RKO (cell line): ENCODE data around the gene RHOT1.
"Not testable (repeated sequence)": the region's sequence is repeated elsewhere in the genome, so short reads cannot be mapped to it uniquely, and the experiment has no call there.

Source experiments
- DNase-seq: peaks from one replicate; pipeline ENCODE4 v3.0.0-alpha.2; 2016; ENCODE audit warnings: low spot score

Gene RHOT1

DNA sequence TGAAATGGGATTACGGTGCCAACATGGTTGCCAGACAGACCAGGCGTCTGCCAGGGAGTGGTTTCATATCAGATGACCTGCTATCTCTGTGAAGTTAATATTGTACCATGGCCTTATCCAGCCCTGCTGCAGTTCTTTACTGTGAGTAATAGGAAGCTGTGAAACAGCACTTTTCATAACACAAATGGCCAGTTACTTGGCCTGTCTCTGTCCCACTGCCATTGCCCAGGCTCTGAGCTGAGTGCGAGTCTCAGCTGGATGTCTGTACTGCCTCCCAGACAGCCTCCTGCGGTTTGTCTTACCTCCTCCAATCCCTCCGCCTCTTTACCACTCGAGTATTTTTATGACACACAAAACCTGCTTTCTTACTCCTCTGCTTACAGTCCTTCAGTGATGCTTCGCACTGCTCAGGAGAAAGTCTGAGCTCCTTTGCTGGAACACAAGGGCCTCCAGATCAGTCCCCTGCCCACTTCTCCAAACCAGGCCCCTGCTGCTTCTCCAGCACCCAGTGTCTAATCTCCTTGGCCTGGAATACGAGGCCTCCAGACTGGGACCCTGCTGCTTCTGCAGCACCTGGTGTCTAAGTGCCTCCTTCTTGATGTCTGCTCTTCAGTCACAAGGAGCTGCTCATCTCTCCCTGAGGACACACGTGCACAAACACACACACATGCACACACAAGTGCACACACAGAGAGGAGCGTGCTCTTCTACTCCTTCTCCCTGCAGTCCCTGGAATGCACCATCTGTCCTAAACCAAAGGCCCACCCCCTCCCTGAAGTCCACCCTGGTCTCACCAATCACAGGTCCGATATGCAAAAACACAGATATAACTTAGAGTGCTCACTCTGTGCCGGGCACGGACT is 17.1 kb upstream of the RHOT1 start:
- no peak for DNase-seq

DNA sequence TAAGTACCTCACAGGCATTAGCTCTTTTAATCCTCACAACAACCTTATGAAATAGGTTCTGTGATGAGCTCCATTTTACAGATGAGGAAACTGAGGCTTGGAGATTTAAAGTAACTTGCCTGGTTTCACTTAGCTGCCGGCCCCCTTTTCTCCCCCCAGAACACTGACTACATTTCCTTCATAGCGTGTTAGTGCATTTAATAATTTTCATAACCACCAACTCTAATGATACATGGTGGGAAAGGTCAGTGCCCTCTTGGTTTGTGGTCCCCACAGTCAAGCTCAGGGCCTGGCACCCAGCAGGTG is 16.5 kb upstream of the RHOT1 start:
- DNase-seq: no peak

DNA sequence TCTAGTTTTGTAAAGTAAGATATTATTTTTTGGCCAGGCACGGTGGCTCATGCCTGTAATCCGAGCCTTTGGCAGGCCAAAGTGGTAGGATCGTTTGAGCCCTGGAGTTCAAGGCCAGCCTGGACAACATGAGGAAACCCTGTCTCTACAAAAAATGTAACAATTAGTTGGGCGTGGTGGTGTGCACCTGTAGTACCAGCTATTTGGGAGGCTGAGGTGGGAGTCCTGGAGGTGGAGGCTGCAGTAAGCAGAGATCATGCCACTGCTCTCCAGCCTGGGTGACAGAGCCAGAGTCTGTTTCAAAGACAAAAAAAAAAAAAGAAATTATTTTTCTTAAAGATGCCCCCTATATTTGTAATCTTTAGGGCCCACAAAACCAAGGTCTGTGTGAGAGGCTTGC is 16.0 kb upstream of the RHOT1 start:
- no peak for DNase-seq

DNA sequence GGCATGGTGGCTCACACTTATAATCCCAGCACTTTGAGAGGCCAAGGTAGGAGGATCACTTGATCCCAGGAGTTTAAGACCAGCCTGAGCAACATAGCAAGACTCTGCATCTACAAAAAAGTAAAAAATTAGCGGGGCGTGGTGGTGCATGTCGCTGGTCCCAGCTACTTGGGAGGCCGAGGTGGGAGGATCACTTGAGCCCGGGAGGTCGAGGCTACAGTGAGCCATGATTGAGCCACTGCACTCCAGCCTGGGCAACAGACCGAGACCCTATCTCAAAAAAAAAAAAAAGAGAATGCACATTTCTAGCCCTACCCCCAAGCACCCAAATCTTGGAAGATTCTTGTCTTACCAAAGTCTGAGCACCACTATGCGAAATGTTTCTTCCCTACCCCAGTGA is 15.6 kb upstream of the RHOT1 start:
- DNase-seq: no peak

DNA sequence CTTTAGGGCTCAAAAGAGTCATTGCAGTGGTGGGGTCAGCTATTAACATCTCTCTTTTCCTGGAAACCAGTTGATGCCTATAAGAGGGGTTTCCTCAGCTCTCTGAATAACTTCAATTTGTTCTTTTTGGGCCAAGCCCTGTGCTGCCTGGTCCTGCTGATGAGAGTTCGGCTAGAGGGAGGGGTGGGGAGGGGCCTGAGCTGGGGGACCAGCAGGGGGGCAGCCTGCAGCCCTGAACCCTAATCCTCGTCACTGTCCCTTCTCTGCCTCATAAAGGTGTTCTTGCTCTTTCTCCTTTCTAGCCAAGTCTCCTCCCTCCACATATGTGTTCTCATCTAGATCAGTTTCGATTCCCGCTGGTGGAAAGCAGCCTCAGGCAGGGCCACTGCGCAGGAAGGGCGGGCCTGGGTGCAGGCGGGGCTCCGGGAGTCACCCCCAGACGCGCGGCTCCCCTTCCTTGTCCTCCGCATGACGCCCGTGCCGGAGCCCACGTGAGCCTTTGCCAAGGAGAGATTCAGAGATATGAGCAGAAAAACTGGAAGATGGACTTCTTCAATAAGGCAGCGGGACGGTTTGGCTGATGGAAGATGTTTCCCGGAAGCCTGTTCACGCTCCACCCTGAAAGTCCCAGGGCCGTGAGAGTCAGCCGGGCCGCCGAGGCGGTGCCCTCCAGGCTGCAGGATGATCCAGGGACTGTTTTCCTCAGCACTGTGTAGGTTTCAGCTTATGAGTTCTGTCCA is 15.0 kb upstream of the RHOT1 start:
- DNase-seq: peak; percentile 82

DNA sequence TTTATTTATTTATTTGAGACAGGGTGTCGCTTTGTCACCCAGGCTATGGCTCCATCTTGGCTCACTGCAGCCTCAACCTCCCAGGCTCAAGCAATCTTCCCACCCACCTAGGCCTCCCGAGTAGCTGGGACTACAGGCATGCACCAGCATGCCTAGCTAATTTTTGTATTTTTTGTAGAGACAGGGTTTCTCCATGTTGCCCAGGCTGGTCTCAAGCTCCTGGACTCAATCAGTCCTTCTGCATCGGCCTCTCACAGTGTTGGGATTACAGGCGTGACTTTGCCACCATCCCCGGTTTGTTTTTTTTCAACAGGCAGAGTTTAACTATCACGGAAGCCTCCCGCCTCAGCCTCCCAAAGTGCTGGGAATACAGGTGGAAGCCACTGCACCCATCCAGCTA is 13.8 kb upstream of the RHOT1 start:
- DNase-seq: peak; percentile 39

DNA sequence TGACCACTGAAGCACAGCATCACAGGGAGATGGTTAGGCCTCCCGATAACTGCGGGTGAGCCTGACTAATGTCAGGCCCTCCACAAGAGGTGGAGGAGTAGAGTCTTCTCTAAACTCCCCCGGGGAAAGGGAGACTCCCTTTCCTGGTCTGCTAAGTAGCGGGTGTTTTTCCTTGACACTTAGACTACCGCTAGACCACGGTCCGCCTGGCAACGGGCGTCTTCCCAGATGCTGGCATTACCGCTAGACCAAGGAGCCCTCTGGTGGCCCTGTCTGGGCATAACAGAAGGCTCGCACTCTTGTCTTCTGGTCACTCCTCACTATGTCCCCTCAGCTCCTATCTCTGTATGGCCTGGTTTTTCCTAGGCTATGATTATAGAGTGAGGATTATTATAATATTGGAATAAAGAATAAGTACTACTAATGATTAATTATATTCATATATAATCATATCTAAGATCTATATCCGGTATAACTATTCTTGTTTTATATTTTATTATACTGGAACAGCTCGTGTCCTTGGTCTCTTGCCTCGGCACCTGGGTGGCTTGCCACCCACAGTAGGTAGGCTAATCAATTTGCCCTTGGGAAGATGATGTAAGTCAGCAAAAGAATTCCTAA is 6.7 kb upstream of the RHOT1 start:
- DNase-seq: not testable (repeated sequence)

DNA sequence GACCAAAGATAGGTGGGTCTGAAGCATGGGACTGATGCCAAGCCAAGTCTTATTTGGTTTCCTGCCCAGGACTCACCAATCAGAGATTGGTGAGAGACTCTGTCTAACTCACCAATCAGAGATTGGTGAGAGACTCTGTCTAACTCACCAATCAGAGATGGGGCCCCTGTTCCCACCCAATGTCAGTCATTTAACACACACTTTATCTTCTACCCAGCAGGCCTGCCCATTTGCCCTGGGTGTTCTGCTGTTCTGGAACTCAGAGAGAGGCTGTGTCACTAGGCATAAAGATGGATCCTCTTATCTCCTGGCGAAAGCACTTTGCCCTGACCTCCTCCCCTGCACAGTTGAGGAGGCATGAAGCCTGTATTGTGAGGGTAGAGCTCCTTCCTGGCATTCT is 5.4 kb upstream of the RHOT1 start:
- no peak for DNase-seq

DNA sequence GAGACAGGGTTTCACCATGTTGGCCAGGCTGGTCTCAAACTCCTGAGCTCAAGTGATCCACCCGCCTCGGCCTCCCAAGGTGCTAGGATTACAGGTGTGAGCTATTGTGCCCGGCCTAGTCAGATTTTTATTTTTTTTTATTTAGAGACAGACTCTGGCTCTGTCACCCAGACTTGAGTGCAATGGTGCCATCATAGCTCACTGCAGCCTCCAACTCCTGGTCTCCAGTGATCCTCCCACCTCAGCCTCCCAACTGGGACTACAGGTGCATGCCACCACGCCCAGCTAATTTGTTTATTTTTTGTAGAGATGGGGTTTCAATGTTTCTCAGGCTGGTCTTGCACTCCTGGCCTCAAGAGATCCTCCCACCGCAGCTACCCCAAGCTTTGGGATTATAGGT is 2.8 kb upstream of the RHOT1 start:
- DNase-seq: not testable (repeated sequence)

DNA sequence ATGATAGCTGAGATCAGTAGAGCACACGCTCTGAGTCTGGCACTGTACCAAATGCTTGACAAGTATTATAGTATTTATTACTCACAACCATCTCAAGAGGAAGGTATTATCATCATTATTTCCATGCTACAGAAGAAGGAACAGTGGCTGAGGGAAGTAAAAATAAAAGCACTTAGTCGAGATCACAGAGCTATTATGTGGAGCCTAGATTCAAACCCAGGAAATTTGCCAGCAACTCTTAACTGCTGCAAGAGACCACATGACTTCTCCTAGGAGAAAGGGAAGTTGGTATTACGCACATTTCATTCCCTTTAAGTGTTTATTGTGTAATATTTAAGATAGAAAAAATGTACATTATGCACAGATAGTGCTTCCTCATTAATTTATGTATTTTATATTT is 1.0 kb upstream of the RHOT1 start:
- DNase-seq: peak; percentile 76

DNA sequence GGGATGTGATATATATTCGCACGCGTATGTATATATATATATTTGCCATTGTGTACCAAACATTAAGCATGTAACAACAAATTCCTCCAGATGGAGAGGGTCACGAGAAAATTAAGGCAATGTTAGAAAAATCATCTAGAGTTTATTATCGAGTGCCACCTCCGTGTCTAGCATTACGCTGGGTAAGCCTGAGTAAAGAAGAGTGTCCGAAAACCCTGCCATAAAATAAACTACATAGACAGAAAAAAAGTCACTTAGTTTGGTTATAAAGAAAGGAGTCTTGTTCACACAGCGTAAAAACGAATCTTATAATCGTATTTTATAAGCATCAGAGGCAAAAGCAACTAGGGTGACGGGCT is 644 bp upstream of the RHOT1 start:
- no peak for DNase-seq

DNA sequence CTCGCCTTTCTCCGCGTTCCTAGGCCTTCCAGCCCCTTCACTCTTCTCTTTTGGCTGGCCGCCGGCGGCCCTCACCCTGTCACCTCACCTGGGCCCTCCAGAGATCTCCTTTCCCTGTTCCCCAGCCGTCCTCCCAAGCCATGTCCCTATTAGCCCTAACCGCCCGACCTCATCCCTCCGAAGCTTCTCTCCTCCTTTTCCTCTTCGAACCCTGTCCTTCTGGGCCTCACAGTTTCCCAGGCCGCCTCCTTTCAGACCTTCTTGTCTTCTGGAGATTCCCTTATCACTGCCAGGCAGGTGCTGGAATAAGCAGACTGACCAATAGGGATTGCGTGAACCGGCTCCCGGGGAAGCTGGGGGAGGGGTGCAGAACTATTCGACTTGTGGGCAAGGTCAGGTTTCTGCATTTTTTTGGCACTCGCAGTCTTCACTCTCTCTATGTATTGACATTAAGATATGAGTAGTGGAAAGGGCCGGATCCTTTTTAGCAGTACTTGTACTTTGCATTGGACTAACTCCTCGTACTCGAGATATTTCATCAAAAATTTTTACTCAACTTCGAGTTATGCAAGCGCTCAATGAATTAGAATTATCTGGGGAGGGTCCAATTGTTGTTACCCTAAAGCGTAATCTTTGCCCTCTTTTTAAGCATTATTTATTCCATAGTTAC is 690 bp downstream of the RHOT1 start:
- peak; percentile 72 for DNase-seq

DNA sequence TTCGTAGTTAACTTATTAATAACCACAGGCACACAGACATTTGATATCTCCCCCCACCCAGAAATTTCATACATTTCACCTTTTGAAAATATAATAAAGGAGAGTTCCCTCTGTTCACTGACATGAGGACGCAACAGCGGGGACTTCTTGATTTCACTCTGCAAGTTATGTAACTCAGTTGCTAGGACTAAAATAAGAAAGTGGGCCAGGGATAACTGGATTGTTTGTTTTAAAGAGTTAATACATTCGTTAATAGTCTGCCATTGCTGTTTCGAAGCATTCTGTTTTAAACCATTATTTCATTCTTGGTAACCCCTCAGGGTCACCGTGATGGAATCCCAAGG is 1.2 kb downstream of the RHOT1 start:
- DNase-seq: no peak

DNA sequence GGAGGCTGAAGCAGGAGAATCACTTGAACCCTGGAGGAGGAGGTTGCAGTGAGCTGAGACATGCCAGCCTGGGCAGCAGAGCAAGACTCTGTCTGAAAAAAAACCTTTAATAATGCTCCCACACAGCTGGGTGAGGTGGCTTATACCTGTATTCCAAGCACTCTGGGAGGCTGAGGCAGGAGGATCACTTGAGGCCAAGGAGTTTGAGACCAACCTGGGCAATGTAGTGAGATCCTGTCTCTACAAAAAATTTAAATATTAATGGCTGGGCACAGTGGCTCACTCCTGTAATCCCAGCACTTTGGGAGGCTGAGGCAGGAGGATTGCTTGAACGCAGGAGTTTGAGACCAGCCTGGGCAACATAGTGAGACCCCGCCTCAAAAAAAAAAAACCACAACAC is 2.1 kb downstream of the RHOT1 start:
- DNase-seq: not testable (repeated sequence)

DNA sequence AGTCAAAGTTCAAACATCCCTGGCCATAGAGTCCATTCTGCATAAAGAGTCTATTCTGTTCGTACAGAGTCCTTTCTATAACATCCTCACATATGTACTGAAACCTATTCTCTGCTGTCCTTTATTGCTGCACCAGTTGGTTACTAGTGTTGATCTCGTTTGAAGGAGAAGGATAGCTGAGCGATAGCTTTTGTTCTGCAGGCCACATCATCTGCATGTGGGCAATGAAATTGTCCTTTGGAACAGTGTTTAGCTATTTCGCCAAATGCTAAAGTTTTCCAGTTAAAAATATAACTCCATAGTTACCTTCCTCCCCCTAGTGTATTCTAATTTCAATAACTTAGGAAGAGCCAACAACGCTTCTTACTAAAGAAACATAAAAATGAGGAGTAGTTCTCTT is 6.0 kb downstream of the RHOT1 start:
- no peak for DNase-seq

DNA sequence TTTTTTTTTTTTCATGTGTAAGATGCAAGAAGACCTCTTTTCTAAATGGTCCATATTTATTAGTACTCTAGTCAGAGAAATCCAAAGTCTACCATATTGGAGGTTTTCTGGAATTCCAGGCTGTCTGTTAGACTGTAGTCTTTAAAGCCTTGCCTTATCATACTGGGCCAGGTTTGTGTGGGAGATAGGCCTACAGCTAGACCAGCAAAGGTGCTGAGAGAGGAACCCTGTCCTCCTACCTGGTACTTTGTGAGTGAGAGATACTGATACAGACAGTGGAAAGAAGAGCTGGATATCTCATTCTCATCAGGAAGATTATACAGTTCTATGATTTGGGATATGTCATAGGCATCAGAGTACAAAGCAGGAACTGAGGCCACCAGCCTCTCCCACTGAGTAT is 8.1 kb downstream of the RHOT1 start:
- DNase-seq: no peak

DNA sequence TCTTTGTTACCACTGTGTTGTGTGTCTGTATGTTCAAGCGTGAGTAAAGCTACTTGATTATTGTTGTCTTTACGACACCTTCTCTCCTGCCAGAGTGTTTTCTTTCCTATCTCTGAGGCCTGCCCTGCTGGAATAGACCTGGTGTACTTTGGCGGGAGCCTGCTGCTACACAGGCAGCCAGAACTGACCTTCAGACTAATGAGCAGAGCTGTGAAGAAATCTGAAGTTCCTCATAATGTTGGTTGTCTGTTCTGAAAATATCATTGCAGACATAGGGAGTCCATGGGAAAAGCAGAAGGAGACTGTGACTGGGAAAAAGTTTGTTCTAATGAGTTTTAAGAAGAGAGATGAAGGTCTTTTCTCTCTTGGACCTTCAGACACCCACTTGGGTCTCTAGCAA is 9.8 kb downstream of the RHOT1 start:
- DNase-seq: no peak

DNA sequence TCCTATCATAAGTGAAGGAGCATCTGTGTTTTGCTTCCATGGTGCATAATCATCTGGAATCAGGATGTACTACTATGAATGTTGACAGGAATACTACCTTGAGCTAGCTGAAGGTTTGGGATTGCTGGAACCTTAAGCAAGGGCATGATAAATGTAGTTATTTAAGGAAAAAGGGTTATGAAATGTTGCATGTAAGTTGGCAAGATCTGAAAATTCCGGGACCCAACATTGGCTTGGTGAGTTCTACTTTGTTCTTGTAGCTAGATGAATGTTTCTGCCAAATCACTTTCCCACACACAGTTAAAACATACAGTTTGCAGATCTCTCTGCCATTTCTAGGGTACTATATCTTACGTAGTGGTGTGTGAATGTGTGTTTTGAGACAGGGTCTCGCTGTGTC is 13.6 kb downstream of the RHOT1 start:
- no peak for DNase-seq

DNA sequence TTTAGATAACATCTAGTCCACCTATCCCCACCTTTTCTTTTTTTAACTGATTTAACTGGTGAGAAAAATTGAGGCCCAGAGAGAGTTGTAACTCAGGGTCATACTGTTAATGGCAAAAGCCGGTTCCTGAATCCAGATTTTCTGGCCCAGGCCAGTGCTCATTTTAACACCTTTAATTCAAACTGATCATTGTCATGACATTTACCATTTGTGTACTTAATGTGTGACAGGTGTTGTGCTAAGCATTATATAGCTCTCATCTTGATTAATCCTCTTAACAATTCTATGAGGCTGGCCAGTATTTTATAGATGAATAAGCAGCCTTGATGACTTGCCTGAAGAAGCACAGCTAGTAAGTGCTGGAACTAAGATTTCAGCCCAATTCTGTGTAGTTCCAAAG is 14.4 kb downstream of the RHOT1 start:
- no peak for DNase-seq

DNA sequence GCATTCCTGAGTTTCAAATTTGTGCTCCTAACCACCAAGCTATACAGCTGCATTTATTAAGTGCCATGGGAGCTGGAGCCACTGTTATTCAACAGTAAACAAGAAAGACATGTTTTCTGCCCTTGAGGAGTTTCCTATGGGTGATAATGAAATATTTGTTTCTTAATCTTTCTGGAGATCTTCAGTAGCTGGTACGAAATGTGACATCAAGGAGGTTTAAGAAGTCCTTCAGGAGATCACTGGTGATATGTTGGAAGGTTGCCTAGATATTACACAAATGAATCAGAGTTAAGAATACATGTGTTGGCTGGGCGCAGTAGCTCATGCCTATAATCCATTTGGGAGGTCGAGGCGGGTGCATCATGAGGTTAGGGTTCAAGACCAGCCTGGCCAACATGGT is 14.9 kb downstream of the RHOT1 start:
- no peak for DNase-seq

DNA sequence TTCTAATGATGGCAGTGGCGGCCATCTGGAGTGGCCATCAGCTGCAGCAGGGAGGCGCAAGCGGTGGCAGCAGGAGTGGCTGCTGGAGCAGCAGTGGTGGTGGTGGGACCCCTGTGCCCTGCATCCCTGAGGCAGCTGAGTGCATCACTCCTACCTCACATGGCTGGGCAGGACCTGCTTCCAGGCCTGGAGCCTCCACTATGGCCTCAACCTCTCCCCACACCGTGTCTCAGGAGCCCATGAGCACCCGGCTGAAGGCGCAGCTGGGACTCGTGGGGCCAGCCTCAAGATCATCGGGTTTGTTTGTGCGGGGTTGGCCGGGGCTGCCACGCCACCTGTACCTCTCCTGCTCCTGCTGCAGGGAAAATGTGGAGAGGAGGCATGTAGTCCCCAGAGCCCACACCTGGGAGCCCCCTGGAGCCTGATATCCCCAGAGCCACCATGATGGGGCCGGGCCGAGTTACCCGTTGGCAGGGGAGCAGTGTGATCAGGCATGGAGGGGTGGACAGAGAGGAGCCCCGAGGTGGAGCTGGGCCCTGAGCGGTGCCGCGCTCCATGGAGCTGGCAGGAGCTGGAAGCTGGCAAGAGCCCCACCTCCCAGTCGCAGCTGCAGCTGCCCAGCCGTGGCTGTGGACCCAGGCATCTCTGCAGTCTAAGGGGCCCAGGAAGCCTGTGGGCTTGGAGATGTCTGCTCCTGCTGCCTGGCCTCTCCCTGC is 16.7 kb downstream of the RHOT1 start:
- no peak for DNase-seq
